Keratinocyte (primary cell): ENCODE measurements around the gene TMEM132D. TPM values are rescaled to one million over a fixed set of nuclear protein-coding genes. Genes with fewer than 3 reads are reported as not detected.

ENCODE experiments used
- DNase-seq: peaks from one replicate; pipeline ENCODE4 v3.0.0-alpha.2; 2011; ENCODE audit warnings: low read depth, missing footprints, low spot score
- FAIRE-seq: peaks from 2 replicates; lab custom pipeline; 2011; peaks lifted over from hg19 to GRCh38; lab: Jason Lieb, UNC
- H2AFZ ChIP-seq: 2 replicates; pipeline ENCODE4 v1.6.0; 2012; ENCODE audit warnings: low read length, control low read depth, inconsistent platforms; ENCODE audit not compliant: control insufficient read depth
- H3K27ac ChIP-seq: 2 replicates; pipeline ENCODE4 v1.5.1; 2011; ENCODE audit warnings: low read length; ENCODE audit not compliant: control insufficient read depth, insufficient read depth
- H3K27me3 ChIP-seq: 3 replicates; pipeline ENCODE4 v1.6.0; 2011; ENCODE audit warnings: low read length; ENCODE audit not compliant: control insufficient read depth, insufficient read depth; ENCODE audit errors: extremely low read depth
- H3K36me3 ChIP-seq, 2 experiments: 2 replicates in 1 of 2; 3 replicates in 1 of 2; pipeline ENCODE4 v1.5.1; 2011; ENCODE audit warnings: low read length in 2 of 2, mild to moderate bottlenecking in 1 of 2; ENCODE audit not compliant: control insufficient read depth in 2 of 2, insufficient read depth in 2 of 2; ENCODE audit errors: extremely low read depth in 1 of 2
- H3K4me1 ChIP-seq: 3 replicates; pipeline ENCODE4 v1.5.1; 2011; ENCODE audit warnings: low read length; ENCODE audit not compliant: control insufficient read depth, insufficient read depth; ENCODE audit errors: extremely low read depth
- H3K4me2 ChIP-seq: 3 replicates; pipeline ENCODE4 v1.6.0; 2011; ENCODE audit warnings: low read depth, low read length; ENCODE audit not compliant: control insufficient read depth, insufficient read depth; ENCODE audit errors: extremely low read depth
- H3K4me3 ChIP-seq, 3 experiments: fragments of 200-600 bp in 1 of 3; sonication (generic) in 1 of 3; 2 replicates in 2 of 3; 3 replicates in 1 of 3; pipeline ENCODE4 v1.5.1; 2011 to 2016; ENCODE audit warnings: low read length in 3 of 3, mild to moderate bottlenecking in 3 of 3, control low read depth in 2 of 3, inconsistent platforms in 1 of 3, low read depth in 1 of 3, mixed read lengths in 1 of 3, mixed run types in 1 of 3, moderate library complexity in 1 of 3; ENCODE audit not compliant: control insufficient read depth in 2 of 3, insufficient read depth in 2 of 3; ENCODE audit errors: extremely low read depth in 1 of 3
- H3K79me2 ChIP-seq: 2 replicates; pipeline ENCODE4 v1.6.0; 2012; ENCODE audit warnings: low read length; ENCODE audit not compliant: control insufficient read depth, insufficient read depth
- H3K9ac ChIP-seq: 3 replicates; pipeline ENCODE4 v1.6.0; 2011; ENCODE audit warnings: low read length; ENCODE audit not compliant: control insufficient read depth, insufficient read depth; ENCODE audit errors: extremely low read depth
- H3K9me1 ChIP-seq: 3 replicates; pipeline ENCODE4 v1.6.0; 2011; ENCODE audit warnings: low read length; ENCODE audit not compliant: control insufficient read depth, insufficient read depth; ENCODE audit errors: extremely low read depth
- H3K9me3 ChIP-seq: 2 replicates; pipeline ENCODE4 v1.5.1; 2012; ENCODE audit warnings: low read depth, low read length; ENCODE audit not compliant: control insufficient read depth
- H4K20me1 ChIP-seq: 3 replicates; pipeline ENCODE4 v1.6.0; 2011; ENCODE audit warnings: low read length; ENCODE audit not compliant: control insufficient read depth, insufficient read depth; ENCODE audit errors: extremely low read depth
- EZH2 ChIP-seq: IDR thresholded peaks from one replicate; pipeline ENCODE4 v1.6.1; 2012; ENCODE audit warnings: inconsistent platforms, mild to moderate bottlenecking, low read length, moderate library complexity
- dilution Hi-C: fragments of 300-500 bp; cut with MboI; formaldehyde crosslinking; loops from one replicate; pipeline ENCODE4 v1.7.0; 2020; ENCODE audit warnings: low sequenced_read_pairs; ENCODE audit not compliant: extremely low pct_ligation_motif_present
- polyA plus RNA-seq, 5 experiments: library from polyadenylated mRNA; depleted of rRNA in 3 of 5; stranded (reverse) in 3 of 5; stranded (forward) in 1 of 5; unstranded in 1 of 5; fragments of >200 nt; gene quantifications; 1 replicate in 1 of 5; 2 replicates in 3 of 5; 3 replicates in 1 of 5; pipeline versions ENCODE4 v1.2.1 to v1.2.3, GENCODE V29; 2011 to 2012; ENCODE audit warnings: missing spikeins in 2 of 5, low read depth in 1 of 5, low replicate concordance in 1 of 5
- TF ChIP-seq, protein P1 (sequence below), 3 experiments: IDR thresholded peaks in 1 of 3; conservative IDR thresholded peaks in 1 of 3; optimal IDR thresholded peaks in 1 of 3; 2 replicates in 2 of 3; 3 replicates in 1 of 3; pipeline versions ENCODE3 to v1.5.1; 2011; ENCODE audit warnings: low read length in 3 of 3, mild to moderate bottlenecking in 3 of 3, moderate library complexity in 2 of 3, control low read depth in 1 of 3, inconsistent platforms in 1 of 3; ENCODE audit not compliant: insufficient read depth in 2 of 3; ENCODE audit errors: extremely low read depth in 1 of 3

TMEM132D gene
- polyA plus RNA-seq, 1 donor (not counting 4 experiments of a cell fraction or from before 2014, with no cell fraction given) = not detected

DNA sequence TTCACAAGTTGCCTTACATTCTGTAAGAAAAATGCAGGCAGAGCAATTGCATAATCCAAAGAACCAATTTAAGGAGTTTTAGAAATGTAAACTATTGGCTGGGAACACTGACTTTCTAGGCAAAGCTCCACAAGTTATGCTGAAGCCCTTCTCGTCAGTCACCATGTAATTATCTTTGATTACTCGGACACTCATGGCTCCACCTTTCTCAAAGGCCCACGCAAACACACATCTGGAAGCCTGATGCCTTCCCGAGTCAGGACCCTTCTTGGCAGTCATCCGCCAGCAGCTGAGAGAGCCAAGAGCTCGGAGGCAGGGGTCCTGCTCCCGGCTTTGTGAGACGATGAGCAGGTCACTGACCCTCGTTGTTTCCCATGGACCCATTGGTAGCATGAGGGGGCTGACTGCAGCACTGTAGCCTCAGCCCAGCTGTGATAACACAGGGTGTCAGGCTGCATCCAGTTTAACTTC is 202.2 kb downstream of the TMEM132D start:
- no peak overlapping the region for H2AFZ ChIP-seq
- no peak overlapping the region for H3K4me2 ChIP-seq
- peaks cover 6% of the 10 kb centered on the region for H3K9me3 ChIP-seq
- H3K36me3 ChIP-seq = no peaks in the 10 kb centered on the region
- TF ChIP-seq EZH2 = no peak
- TF ChIP-seq, protein P1, sequence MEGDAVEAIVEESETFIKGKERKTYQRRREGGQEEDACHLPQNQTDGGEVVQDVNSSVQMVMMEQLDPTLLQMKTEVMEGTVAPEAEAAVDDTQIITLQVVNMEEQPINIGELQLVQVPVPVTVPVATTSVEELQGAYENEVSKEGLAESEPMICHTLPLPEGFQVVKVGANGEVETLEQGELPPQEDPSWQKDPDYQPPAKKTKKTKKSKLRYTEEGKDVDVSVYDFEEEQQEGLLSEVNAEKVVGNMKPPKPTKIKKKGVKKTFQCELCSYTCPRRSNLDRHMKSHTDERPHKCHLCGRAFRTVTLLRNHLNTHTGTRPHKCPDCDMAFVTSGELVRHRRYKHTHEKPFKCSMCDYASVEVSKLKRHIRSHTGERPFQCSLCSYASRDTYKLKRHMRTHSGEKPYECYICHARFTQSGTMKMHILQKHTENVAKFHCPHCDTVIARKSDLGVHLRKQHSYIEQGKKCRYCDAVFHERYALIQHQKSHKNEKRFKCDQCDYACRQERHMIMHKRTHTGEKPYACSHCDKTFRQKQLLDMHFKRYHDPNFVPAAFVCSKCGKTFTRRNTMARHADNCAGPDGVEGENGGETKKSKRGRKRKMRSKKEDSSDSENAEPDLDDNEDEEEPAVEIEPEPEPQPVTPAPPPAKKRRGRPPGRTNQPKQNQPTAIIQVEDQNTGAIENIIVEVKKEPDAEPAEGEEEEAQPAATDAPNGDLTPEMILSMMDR (optimal IDR thresholded peaks at IDR 0.05 in 1 of 3, IDR thresholded peaks at IDR 0.05 in 1 of 3, conservative IDR thresholded peaks at IDR 0.05 in 1 of 3; ENCODE audit: extremely low read depth in 1 of 3, insufficient read depth in 2 of 3, low read length in 3 of 3) = no peak
- no peaks in the 10 kb centered on the region for H3K9me1 ChIP-seq
- no peak overlapping the region for H3K27ac ChIP-seq
- FAIRE-seq (no peak), DNase-seq (no peak)
- no peaks in the 10 kb centered on the region for H3K79me2 ChIP-seq
- no peaks in the 10 kb centered on the region for H3K27me3 ChIP-seq
- H3K9ac ChIP-seq = no peak overlapping the region
- no peak overlapping the region for H3K4me3 ChIP-seq
- H3K4me1 ChIP-seq = no peaks in the 10 kb centered on the region
- dilution Hi-C loops = no loop called here
- H4K20me1 ChIP-seq = no peaks in the 10 kb centered on the region

DNA sequence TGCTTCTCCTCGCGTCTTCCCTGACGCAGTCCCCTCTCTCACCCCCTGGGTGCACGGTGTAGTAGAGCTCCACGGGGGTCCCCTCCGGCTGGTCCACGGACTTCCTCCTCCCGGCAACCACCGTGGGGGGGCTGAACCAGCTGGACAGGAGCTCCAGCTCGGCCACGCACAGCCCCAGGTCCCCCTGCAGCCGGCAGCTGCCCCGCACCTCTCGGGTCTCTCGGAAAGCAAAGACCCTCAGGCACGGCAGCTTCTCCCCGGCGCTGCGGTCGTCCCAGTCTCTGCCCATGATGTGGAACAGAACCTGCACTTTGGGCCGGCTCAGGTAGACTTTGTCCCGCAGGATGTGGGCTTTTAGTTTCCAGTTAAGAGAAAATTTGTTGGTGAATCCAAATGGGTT is 203.8 kb downstream of the TMEM132D start:
- H3K9ac ChIP-seq = no peak overlapping the region
- no peaks in the 10 kb centered on the region for H3K79me2 ChIP-seq
- DNase-seq (no peak), FAIRE-seq (no peak)
- H3K36me3 ChIP-seq = no peaks in the 10 kb centered on the region
- no peak overlapping the region for H3K4me3 ChIP-seq
- H3K27ac ChIP-seq = no peak overlapping the region
- no peak for TF ChIP-seq EZH2
- no peaks in the 10 kb centered on the region for H3K9me1 ChIP-seq
- H3K27me3 ChIP-seq = no peaks in the 10 kb centered on the region
- no peaks in the 10 kb centered on the region for H4K20me1 ChIP-seq
- H3K4me2 ChIP-seq = no peak overlapping the region
- peaks cover 6% of the 10 kb centered on the region for H3K9me3 ChIP-seq
- dilution Hi-C loops = no loop called here
- H3K4me1 ChIP-seq = no peaks in the 10 kb centered on the region
- H2AFZ ChIP-seq = no peak overlapping the region

DNA sequence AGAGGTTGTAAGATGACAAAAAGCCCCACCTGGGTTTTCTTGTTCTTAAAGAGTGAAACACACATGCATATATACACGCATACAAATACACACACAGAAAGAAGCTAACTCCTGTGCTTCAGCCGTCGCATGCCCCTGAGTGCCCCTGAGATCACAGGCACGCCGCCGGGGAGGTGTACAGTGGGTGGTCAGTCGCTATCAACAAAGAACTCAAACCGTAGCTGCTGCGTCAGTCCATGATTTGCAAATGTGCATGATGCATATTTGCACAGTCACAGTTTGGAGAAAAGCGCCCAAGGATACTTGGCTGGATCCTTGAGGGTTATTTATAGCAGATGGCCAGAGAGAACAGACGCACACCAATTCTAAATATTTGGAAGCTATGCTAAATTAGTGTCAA is 206.9 kb downstream of the TMEM132D start:
- Histone ChIP-seq H3K9me1 (no peaks in the 10 kb centered on the region), H3K27ac (no peak overlapping the region), H3K79me2 (no peaks in the 10 kb centered on the region), H3K9me3 (peaks cover 5% of the 10 kb centered on the region), H3K36me3 (no peaks in the 10 kb centered on the region), H3K4me2 (no peak overlapping the region), H3K4me3 (no peak overlapping the region), H3K27me3 (no peaks in the 10 kb centered on the region), H2AFZ (no peak overlapping the region), H3K9ac (no peak overlapping the region), H3K4me1 (no peaks in the 10 kb centered on the region), H4K20me1 (no peaks in the 10 kb centered on the region)
- TF ChIP-seq, protein P1 (optimal IDR thresholded peaks at IDR 0.05 in 1 of 3, IDR thresholded peaks at IDR 0.05 in 1 of 3, conservative IDR thresholded peaks at IDR 0.05 in 1 of 3; ENCODE audit: extremely low read depth in 1 of 3, insufficient read depth in 2 of 3, low read length in 3 of 3) = no peak
- no peak for TF ChIP-seq EZH2
- FAIRE-seq (no peak), DNase-seq (no peak)
- dilution Hi-C loops = no loop called here
